Stimulated activated CD8-positive, alpha-beta memory T cell treated with anti-CD3 and anti-CD28 coated beads, Interleukin-2, amount 100 ng/mL, for 1 hour (primary cell): Measurements from ENCODE around the gene TMEM38A.
"Not testable (repeated sequence)": the region's sequence is repeated elsewhere in the genome, so short reads cannot be mapped to it uniquely, and the experiment has no call there.

Source experiments
- DNase-seq, 2 donors: peaks; one replicate each; pipeline ENCODE4 v3.0.0-alpha.2; 2020; ENCODE audit warnings: low read depth in 2 of 2

TMEM38A gene

GRCh38 chr19:16638666-16639065 is 22.3 kb upstream of the TMEM38A start:
- DNase-seq: no peak

- no peak for DNase-seq
Observed at GRCh38 chr19:16640951-16641350, 20.0 kb upstream of the TMEM38A start.

GRCh38 chr19:16641695-16642094 is 19.2 kb upstream of the TMEM38A start:
- DNase-seq: no peak

- no peak for DNase-seq
Observed at GRCh38 chr19:16645140-16645539, 15.8 kb upstream of the TMEM38A start.

GRCh38 chr19:16649734-16650133 is 11.2 kb upstream of the TMEM38A start:
- no peak for DNase-seq

- no peak for DNase-seq
Observed at GRCh38 chr19:16650821-16651220, 10.1 kb upstream of the TMEM38A start.

- DNase-seq: not testable (repeated sequence)
Observed at GRCh38 chr19:16651421-16652188, 9.3 kb upstream of the TMEM38A start.

GRCh38 chr19:16652854-16653253 is 8.1 kb upstream of the TMEM38A start:
- DNase-seq: no peak

GRCh38 chr19:16654140-16654539 is 6.8 kb upstream of the TMEM38A start:
- no peak for DNase-seq

- DNase-seq: no peak
Observed at GRCh38 chr19:16654627-16655026, 6.3 kb upstream of the TMEM38A start.

GRCh38 chr19:16655727-16656126 is 5.2 kb upstream of the TMEM38A start:
- DNase-seq: no peak

- DNase-seq: no peak
Observed at GRCh38 chr19:16657384-16657783, 3.6 kb upstream of the TMEM38A start.

GRCh38 chr19:16659464-16659831 is 1.5 kb upstream of the TMEM38A start:
- DNase-seq: no peak

- peak; percentile 94 to 98 for DNase-seq
Observed at GRCh38 chr19:16659832-16660708, 869 bp upstream of the TMEM38A start, which contains the start of gene SMIM7. SMIM7 (minus strand) TSS chr19:16660144; CDS start chr19:16660110, 34 bp downstream.

- no peak for DNase-seq
Observed at GRCh38 chr19:16661480-16662034, 618 bp downstream of the TMEM38A start.

GRCh38 chr19:16668176-16668575 is 7.2 kb downstream of the TMEM38A start:
- no peak for DNase-seq

- not testable (repeated sequence) for DNase-seq
Observed at GRCh38 chr19:16668702-16669101, 7.8 kb downstream of the TMEM38A start.

GRCh38 chr19:16670291-16670690 is 9.4 kb downstream of the TMEM38A start:
- DNase-seq: no peak

- DNase-seq: no peak
Observed at GRCh38 chr19:16671652-16672274, 10.8 kb downstream of the TMEM38A start.

- DNase-seq: no peak
Observed at GRCh38 chr19:16673231-16673630, 12.3 kb downstream of the TMEM38A start.

GRCh38 chr19:16673839-16674238 is 12.9 kb downstream of the TMEM38A start:
- DNase-seq: not testable (repeated sequence)
